Lower leg skin (tissue), 4 donors: ENCODE measurements around the gene ZBTB20. TPM values are rescaled to one million over a fixed set of nuclear protein-coding genes. Genes with fewer than 3 reads are reported as not detected.

Source experiments
- DNase-seq, 2 donors: peaks; one replicate each; pipeline ENCODE4 v3.0.0-alpha.2; 2019; ENCODE audit warnings: low spot score in 2 of 2
- H3K4me3 ChIP-seq: fragments of 200-600 bp; sonication (generic); 2 replicates; pipeline ENCODE4 v1.5.1; 2017; ENCODE audit warnings: mild to moderate bottlenecking, low read depth; ENCODE audit not compliant: poor library complexity, severe bottlenecking
- POLR2A ChIP-seq, 2 donors: fragments of 450-650 bp; IDR thresholded peaks; one replicate each; pipeline ENCODE4 v1.6.1; 2016 to 2017; ENCODE audit warnings: antibody characterized with exemption in 2 of 2, mild to moderate bottlenecking in 1 of 2, moderate library complexity in 1 of 2
- WGBS, 2 donors: methylation state at CpG; one replicate each; pipeline ENCODE4 v1.1.5; 2018; 5-methylcytosine and 5-hydroxymethylcytosine counted together
- intact Hi-C: fragments of 100-400 bp; cut with DNase I; formaldehyde crosslinking; loops from one replicate; pipeline ENCODE4 v1.15.0; 2023; ENCODE audit warnings: low total_unique reads
- total RNA-seq, 4 donors: library from RNA; depleted of rRNA; stranded (reverse); fragments of >200 nt; gene quantifications; one replicate each; pipeline ENCODE4 v1.1.0, GENCODE V29; 2016
- TF ChIP-seq, protein P1 (sequence below), 3 donors: fragments of 450-650 bp; IDR thresholded peaks; one replicate each; pipeline ENCODE4 v1.5.1; 2016; ENCODE audit warnings: antibody characterized with exemption in 3 of 3, mild to moderate bottlenecking in 3 of 3, moderate library complexity in 2 of 3

The ZBTB20 gene
- total RNA-seq, 4 donors from 2014 or later = 22.5 to 41.9 (median 33.1) TPM

DNA sequence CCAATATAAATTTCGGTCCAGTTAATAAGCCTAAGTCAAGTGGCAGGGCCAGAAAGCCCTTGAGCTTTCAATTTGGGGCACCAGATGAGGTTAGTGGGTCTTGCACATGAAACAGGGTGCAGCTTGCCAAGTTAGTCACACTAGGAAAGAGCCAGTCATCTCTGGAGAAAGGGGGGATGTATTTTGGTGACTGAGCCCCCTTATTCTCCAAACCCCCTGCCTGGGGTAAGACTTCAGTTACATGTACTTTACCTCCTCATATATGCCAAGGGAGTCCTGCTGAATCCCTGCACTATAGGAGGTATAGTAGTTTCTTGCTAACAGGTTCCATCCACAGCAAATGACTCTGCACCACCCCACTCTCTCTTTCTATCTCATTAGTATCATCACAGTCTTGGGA is 790.6 kb downstream of the ZBTB20 start:
- no peak for TF ChIP-seq POLR2A (IDR thresholded peaks at IDR 0.05)
- TF ChIP-seq, protein P1, sequence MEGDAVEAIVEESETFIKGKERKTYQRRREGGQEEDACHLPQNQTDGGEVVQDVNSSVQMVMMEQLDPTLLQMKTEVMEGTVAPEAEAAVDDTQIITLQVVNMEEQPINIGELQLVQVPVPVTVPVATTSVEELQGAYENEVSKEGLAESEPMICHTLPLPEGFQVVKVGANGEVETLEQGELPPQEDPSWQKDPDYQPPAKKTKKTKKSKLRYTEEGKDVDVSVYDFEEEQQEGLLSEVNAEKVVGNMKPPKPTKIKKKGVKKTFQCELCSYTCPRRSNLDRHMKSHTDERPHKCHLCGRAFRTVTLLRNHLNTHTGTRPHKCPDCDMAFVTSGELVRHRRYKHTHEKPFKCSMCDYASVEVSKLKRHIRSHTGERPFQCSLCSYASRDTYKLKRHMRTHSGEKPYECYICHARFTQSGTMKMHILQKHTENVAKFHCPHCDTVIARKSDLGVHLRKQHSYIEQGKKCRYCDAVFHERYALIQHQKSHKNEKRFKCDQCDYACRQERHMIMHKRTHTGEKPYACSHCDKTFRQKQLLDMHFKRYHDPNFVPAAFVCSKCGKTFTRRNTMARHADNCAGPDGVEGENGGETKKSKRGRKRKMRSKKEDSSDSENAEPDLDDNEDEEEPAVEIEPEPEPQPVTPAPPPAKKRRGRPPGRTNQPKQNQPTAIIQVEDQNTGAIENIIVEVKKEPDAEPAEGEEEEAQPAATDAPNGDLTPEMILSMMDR (IDR thresholded peaks at IDR 0.05) = no peak
- 64 to 72% methylated on average over 1 of the region's 1 CpG for WGBS, 2 donors
- DNase-seq = no peak
- no peak overlapping the region for H3K4me3 ChIP-seq
- intact Hi-C loops = no loop called here

DNA sequence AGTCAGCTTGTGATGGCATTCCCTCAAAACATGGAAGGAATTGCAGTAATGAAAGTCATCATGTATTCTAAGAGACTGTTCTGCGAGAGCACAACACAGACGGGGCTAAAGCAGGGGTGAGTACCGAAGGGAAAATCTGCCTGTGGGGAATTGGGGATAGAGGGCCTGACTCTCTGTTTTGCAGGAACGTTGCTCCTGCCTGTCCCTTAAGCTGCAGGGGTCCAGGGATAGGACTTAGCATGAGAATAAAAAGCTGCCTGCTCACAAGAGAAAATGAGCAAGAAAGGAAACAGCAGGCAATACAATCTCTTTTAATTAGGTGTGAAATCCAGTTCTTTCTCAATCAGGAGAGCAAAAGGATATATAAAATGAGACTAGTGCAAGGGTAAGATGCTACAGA is 791.0 kb downstream of the ZBTB20 start:
- no peak overlapping the region for H3K4me3 ChIP-seq
- TF ChIP-seq, protein P1 (IDR thresholded peaks at IDR 0.05) = no peak
- TF ChIP-seq POLR2A (IDR thresholded peaks at IDR 0.05) = no peak
- intact Hi-C loops = no loop called here
- DNase-seq = no peak
- WGBS, 2 donors = 62 to 71% methylated on average over 4 of the region's 4 CpGs

DNA sequence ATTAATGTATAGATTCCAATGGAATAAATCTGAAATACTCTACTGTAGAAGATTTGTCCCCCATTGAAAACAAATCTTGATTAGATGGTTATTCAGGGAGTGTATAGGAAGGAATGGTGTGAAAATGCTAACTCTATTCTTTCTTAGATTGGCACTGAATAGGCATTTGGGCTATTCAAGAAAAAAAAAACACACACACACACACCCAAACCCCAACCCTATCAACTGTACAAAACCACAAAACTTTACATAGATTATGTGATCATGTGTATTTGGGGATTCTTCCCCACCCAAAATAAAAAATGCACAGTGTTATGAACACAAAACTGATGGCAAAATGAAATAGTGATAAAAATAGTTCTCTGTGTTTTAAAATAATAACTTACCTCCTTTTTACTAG is 791.4 kb downstream of the ZBTB20 start:
- intact Hi-C loops = no loop called here
- no peak overlapping the region for H3K4me3 ChIP-seq
- no peak for DNase-seq
- TF ChIP-seq, protein P1 (IDR thresholded peaks at IDR 0.05) = no peak
- TF ChIP-seq POLR2A (IDR thresholded peaks at IDR 0.05) = no peak

DNA sequence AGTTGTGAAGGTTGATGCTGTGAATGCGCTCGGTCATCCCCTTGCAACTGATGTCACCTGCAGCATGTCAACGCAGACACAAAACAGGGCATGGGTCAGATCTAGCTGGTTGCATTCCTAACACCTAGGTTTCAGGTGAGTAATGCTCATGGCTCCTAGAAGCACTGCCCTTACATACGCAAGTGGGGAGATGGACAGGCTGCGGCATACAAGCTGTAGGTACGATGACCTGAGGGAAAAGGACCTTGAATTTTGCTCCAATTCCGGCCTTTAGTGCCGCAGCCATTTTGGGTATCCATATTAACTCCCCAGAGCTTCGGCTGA is 795.3 kb downstream of the ZBTB20 start:
- intact Hi-C loops = no loop called here
- 97 to 98% methylated on average over 9 of the region's 9 CpGs for WGBS, 2 donors

DNA sequence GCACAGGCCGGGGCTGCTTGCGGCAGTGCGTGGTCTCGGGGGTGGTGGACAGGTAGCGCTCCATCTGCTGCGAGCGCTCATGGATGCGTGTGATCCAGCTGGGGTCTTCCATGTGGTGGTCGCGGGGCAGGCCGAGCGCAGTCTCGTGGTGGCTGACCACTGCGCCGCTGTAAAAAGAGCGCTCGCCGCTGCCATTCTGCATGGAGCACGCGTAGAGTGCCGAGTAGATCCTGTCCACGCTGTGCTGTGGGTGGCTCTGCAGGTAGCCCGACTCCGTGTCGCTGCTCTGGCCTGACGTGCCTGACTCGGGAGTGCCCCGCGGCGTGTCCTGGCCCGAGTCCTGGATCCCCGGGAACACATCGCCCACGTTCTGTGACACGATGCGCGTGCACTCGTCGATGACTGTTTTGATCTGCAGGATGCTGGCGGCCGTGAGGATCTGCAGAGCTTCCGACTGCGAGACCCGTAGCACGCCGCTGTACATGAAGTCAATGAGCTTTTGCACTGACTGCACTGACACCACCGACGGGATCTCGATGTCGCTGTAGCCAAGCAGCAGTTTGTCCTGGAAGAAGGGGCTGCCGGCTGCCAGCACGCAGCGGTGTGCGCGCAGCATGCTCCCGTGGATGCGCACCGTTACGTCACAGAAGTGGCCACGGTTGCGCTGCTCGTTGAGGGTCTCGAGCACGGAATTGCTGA is 795.8 kb downstream of the ZBTB20 start:
- 96 to 99% methylated on average over 31 to 56 of the region's 64 CpGs for WGBS, 2 donors
- DNase-seq = no peak

More for the DNA sequence above, 795.3 kb downstream of the ZBTB20 start:
- TF ChIP-seq, protein P1 (IDR thresholded peaks at IDR 0.05) = no peak
- no peak for TF ChIP-seq POLR2A (IDR thresholded peaks at IDR 0.05)
- H3K4me3 ChIP-seq = no peak overlapping the region
- no peak for DNase-seq

More for the DNA sequence above, 795.8 kb downstream of the ZBTB20 start:
- H3K4me3 ChIP-seq = no peak overlapping the region
- TF ChIP-seq, protein P1 (IDR thresholded peaks at IDR 0.05) = no peak
- TF ChIP-seq POLR2A (IDR thresholded peaks at IDR 0.05) = no peak
- intact Hi-C loops = no loop called here
